ENCODE results near the gene NCK1.

The NCK1 gene

GRCh38 chr3:136989781-136990524, 127.9 kb downstream of the NCK1 start:
- DNase-seq, result no peak

GRCh38 chr3:136990826-136991225, 128.8 kb downstream of the NCK1 start:
- no peak for DNase-seq

GRCh38 chr3:136992115-136992514, 130.1 kb downstream of the NCK1 start:
- no peak for DNase-seq

GRCh38 chr3:136994772-136995516, 132.9 kb downstream of the NCK1 start:
- DNase-seq, result no peak

- DNase-seq, result no peak
Observed at GRCh38 chr3:136995652-136996051, 133.6 kb downstream of the NCK1 start.
